ENCODE results near the gene TYMS.

TYMS gene

GRCh38 chr18:697012-697411 is 39.6 kb downstream of the TYMS start:
- TF ChIP-seq TAF1 (IDR thresholded peaks at IDR 0.05; ENCODE audit: borderline replicate concordance, insufficient read depth, low read length) (no peak), FOXP2 (optimal IDR thresholded peaks at IDR 0.05; ENCODE audit: borderline replicate concordance, extremely low read depth, extremely low read length, insufficient read depth) (no peak), POLR2AphosphoS5 (IDR thresholded peaks at IDR 0.05; ENCODE audit: low read depth, low read length) (no peak), SIN3A (IDR thresholded peaks at IDR 0.05; ENCODE audit: borderline replicate concordance, insufficient read depth, low read length) (no peak)

GRCh38 chr18:697800-698199 is 40.3 kb downstream of the TYMS start:
- TF ChIP-seq FOXP2 (optimal IDR thresholded peaks at IDR 0.05; ENCODE audit: borderline replicate concordance, extremely low read depth, extremely low read length, insufficient read depth): no peak
- no peak for TF ChIP-seq POLR2AphosphoS5 (IDR thresholded peaks at IDR 0.05; ENCODE audit: low read depth, low read length)
- no peak for TF ChIP-seq SIN3A (IDR thresholded peaks at IDR 0.05; ENCODE audit: borderline replicate concordance, insufficient read depth, low read length)
- TF ChIP-seq, protein P1, sequence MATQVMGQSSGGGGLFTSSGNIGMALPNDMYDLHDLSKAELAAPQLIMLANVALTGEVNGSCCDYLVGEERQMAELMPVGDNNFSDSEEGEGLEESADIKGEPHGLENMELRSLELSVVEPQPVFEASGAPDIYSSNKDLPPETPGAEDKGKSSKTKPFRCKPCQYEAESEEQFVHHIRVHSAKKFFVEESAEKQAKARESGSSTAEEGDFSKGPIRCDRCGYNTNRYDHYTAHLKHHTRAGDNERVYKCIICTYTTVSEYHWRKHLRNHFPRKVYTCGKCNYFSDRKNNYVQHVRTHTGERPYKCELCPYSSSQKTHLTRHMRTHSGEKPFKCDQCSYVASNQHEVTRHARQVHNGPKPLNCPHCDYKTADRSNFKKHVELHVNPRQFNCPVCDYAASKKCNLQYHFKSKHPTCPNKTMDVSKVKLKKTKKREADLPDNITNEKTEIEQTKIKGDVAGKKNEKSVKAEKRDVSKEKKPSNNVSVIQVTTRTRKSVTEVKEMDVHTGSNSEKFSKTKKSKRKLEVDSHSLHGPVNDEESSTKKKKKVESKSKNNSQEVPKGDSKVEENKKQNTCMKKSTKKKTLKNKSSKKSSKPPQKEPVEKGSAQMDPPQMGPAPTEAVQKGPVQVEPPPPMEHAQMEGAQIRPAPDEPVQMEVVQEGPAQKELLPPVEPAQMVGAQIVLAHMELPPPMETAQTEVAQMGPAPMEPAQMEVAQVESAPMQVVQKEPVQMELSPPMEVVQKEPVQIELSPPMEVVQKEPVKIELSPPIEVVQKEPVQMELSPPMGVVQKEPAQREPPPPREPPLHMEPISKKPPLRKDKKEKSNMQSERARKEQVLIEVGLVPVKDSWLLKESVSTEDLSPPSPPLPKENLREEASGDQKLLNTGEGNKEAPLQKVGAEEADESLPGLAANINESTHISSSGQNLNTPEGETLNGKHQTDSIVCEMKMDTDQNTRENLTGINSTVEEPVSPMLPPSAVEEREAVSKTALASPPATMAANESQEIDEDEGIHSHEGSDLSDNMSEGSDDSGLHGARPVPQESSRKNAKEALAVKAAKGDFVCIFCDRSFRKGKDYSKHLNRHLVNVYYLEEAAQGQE (IDR thresholded peaks at IDR 0.05; ENCODE audit: insufficient read depth in 1 of 2, low read depth in 2 of 2, low read length in 2 of 2): no peak
- TF ChIP-seq TAF1 (IDR thresholded peaks at IDR 0.05; ENCODE audit: borderline replicate concordance, insufficient read depth, low read length): no peak

DNA sequence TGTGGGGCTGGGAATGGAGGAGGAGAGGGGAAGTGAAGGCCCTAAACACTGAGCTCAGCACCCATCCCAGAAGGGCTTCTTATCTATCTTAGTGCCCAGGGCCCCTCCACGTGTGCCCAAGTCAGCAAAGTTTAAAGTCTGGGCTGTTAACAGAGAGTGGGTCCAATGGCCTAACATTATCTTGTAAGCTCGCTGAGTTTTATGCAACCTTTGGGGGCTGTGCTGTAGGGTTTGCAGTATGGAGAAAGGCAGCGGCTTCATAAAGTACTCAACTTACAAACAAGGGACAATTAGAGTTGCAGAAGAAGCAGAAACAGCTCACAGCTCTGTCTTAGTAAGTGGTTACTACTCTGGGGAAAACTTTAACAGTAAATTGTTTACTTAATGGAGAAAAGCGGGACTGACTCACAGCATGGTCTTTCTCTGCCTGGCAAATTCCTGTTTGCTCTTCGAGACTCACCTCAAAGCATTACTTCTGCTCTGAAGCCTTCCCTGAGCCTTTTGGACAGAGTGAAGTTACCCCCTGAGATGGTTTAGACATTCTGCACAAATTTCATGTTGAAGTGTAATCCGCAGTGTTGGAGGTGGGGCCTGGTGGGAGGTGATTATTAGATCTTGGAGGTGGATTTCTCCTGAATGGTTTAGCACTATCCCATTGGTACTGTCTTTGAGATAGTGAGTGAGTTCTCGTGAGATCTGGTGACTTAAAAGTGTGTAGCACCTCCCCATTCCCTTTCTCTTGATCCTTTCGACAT is 45.9 kb downstream of the TYMS start:
- TF ChIP-seq, protein P1 (IDR thresholded peaks at IDR 0.05; ENCODE audit: insufficient read depth in 1 of 2, low read depth in 2 of 2, low read length in 2 of 2): no peak
- TF ChIP-seq TAF1 (IDR thresholded peaks at IDR 0.05; ENCODE audit: borderline replicate concordance, insufficient read depth, low read length) (no peak), FOXP2 (optimal IDR thresholded peaks at IDR 0.05; ENCODE audit: borderline replicate concordance, extremely low read depth, extremely low read length, insufficient read depth) (no peak), POLR2AphosphoS5 (IDR thresholded peaks at IDR 0.05; ENCODE audit: low read depth, low read length) (no peak), SIN3A (IDR thresholded peaks at IDR 0.05; ENCODE audit: borderline replicate concordance, insufficient read depth, low read length) (no peak)

DNA sequence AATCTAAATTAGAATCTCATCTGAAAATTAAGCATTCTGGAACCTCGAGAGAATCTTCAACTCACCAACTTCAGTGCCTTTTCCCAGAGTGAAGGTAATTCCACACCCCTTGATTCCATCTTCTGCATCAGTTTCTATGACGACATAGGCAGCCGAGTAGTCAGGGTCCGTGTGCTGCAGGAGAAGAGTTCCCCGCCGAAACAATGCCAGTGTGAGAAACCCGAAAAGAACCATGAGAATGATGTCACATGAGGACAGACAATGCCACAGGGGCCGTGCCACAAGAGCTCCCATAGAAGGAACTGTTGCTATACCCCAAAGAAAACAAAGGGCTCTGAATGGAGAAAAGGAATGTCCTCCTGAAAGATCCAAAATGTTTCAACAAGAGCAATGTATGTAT is 49.0 kb downstream of the TYMS start:
- TF ChIP-seq POLR2AphosphoS5 (IDR thresholded peaks at IDR 0.05; ENCODE audit: low read depth, low read length): no peak
- no peak for TF ChIP-seq TAF1 (IDR thresholded peaks at IDR 0.05; ENCODE audit: borderline replicate concordance, insufficient read depth, low read length)
- no peak for TF ChIP-seq SIN3A (IDR thresholded peaks at IDR 0.05; ENCODE audit: borderline replicate concordance, insufficient read depth, low read length)
- TF ChIP-seq, protein P1 (IDR thresholded peaks at IDR 0.05; ENCODE audit: insufficient read depth in 1 of 2, low read depth in 2 of 2, low read length in 2 of 2): no peak
- no peak for TF ChIP-seq FOXP2 (optimal IDR thresholded peaks at IDR 0.05; ENCODE audit: borderline replicate concordance, extremely low read depth, extremely low read length, insufficient read depth)

DNA sequence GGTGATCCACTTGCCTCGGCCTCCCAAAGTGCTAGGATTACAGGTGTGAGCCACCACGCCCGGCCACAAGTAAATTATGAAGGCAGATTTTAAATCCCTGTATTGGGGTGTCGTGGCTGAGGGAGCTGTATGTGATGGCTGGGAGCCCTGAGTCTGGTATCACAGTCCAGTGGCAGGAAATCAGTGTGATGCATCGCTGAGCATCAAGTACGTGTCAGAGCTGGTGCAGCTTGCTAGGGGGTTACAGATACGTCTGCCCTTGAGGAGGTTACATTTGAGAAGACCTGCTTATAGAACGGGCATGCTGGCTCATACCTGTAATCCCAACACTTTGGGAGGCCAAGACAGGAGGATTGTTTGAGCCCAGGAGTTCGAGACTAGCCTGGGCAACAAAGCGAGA is 50.6 kb downstream of the TYMS start:
- no peak for TF ChIP-seq POLR2AphosphoS5 (IDR thresholded peaks at IDR 0.05; ENCODE audit: low read depth, low read length)
- TF ChIP-seq SIN3A (IDR thresholded peaks at IDR 0.05; ENCODE audit: borderline replicate concordance, insufficient read depth, low read length): no peak
- TF ChIP-seq, protein P1 (IDR thresholded peaks at IDR 0.05; ENCODE audit: insufficient read depth in 1 of 2, low read depth in 2 of 2, low read length in 2 of 2): no peak
- no peak for TF ChIP-seq TAF1 (IDR thresholded peaks at IDR 0.05; ENCODE audit: borderline replicate concordance, insufficient read depth, low read length)
- TF ChIP-seq FOXP2 (optimal IDR thresholded peaks at IDR 0.05; ENCODE audit: borderline replicate concordance, extremely low read depth, extremely low read length, insufficient read depth): no peak
